ENCODE measurements around the gene DSCAM.

The DSCAM gene

DNA sequence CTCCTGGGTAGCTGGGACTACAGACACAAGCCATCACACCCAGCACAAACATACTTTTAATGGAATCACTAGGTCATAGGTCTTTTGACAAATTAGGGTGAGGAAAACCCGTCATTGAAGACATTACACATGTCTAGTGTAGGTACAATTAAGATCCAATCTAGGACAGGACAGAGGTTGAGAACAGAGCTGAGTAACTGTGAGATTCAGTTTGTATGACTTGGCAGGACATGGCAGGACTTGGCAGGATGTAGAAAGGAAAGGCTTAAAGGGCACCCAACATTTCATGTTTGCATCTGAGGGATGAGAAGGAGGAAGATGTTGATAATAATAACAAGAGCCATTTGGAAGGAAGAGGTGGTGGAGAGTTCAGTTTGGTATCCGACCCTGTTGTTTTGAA is 496.0 kb downstream of the DSCAM start:
- H3K27ac ChIP-seq = no peak overlapping the region
- no peak overlapping the region for H3K4me3 ChIP-seq (ENCODE audit: low read depth, low read length)
- no peaks in the 10 kb centered on the region for H3K36me3 ChIP-seq (replicated peaks)
- TF ChIP-seq, protein P1, sequence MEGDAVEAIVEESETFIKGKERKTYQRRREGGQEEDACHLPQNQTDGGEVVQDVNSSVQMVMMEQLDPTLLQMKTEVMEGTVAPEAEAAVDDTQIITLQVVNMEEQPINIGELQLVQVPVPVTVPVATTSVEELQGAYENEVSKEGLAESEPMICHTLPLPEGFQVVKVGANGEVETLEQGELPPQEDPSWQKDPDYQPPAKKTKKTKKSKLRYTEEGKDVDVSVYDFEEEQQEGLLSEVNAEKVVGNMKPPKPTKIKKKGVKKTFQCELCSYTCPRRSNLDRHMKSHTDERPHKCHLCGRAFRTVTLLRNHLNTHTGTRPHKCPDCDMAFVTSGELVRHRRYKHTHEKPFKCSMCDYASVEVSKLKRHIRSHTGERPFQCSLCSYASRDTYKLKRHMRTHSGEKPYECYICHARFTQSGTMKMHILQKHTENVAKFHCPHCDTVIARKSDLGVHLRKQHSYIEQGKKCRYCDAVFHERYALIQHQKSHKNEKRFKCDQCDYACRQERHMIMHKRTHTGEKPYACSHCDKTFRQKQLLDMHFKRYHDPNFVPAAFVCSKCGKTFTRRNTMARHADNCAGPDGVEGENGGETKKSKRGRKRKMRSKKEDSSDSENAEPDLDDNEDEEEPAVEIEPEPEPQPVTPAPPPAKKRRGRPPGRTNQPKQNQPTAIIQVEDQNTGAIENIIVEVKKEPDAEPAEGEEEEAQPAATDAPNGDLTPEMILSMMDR (IDR thresholded peaks at IDR 0.05; ENCODE audit: low read depth, low read length, missing control alignments) = no peak
- in situ Hi-C loops (cut with HindIII; ENCODE audit: low pct_ligation_motif_present, low sequenced_read_pairs) = no loop called here
- no peaks in the 10 kb centered on the region for H3K27me3 ChIP-seq (replicated peaks)
- DNase-seq = no peak

DNA sequence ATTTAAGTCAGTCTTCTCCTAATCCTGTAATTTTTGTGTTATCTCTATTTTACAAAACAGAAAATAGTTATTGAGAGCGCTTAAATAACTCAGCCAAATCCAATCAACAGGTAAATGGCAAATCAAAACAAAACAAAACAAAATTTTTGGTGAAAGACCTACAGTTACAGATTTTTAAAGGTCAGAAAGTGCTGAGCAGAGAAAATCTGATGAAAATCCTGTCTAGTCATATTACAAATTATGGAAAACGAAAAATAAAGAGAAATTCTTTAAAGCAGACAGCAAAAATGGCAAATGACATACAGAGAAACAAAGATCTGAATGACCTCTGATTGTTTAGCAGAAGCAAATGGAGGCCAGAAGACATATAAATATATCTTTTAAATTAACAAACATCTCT is 497.4 kb downstream of the DSCAM start:
- TF ChIP-seq, protein P1 (IDR thresholded peaks at IDR 0.05; ENCODE audit: low read depth, low read length, missing control alignments) = no peak
- no peaks in the 10 kb centered on the region for H3K27me3 ChIP-seq (replicated peaks)
- H3K4me3 ChIP-seq (ENCODE audit: low read depth, low read length) = no peak overlapping the region
- H3K27ac ChIP-seq = no peak overlapping the region
- in situ Hi-C loops (cut with HindIII; ENCODE audit: low pct_ligation_motif_present, low sequenced_read_pairs) = no loop called here
- DNase-seq = no peak
- no peaks in the 10 kb centered on the region for H3K36me3 ChIP-seq (replicated peaks)

DNA sequence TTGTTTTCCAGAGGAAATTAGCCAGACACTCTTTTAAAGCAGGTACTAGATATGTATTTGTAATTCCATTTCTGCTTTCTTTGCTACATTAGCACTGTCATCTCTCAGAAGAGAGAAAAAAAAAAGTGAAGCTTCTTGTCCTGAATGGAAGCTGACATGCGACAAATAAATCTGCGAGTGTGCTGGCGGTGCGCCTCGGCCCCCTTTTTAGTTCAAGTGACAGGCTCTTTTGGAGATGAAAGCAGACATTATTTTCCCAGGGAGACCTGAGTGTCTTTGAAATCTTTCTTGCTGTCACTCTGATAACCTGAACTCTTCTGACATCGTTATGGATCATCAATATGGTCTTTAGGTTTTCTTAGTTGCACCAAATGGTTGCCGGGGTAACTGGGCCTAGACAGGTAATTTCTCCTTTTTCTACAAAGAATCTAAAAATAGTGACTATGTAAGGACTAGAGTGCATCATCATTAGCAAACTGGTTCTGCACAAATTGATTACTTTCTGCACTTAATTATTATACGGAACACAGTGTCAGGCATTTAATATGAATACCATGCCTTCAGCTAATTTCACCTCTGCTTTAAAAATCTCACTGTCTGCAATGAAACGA is 501.1 kb downstream of the DSCAM start:
- TF ChIP-seq, protein P1 (IDR thresholded peaks at IDR 0.05; ENCODE audit: low read depth, low read length, missing control alignments) = no peak
- H3K4me3 ChIP-seq (ENCODE audit: low read depth, low read length) = no peak overlapping the region
- DNase-seq = no peak
- H3K27me3 ChIP-seq (replicated peaks) = no peaks in the 10 kb centered on the region
- H3K27ac ChIP-seq = no peak overlapping the region
- in situ Hi-C loops (cut with HindIII; ENCODE audit: low pct_ligation_motif_present, low sequenced_read_pairs) = no loop called here
- H3K36me3 ChIP-seq (replicated peaks) = no peaks in the 10 kb centered on the region

DNA sequence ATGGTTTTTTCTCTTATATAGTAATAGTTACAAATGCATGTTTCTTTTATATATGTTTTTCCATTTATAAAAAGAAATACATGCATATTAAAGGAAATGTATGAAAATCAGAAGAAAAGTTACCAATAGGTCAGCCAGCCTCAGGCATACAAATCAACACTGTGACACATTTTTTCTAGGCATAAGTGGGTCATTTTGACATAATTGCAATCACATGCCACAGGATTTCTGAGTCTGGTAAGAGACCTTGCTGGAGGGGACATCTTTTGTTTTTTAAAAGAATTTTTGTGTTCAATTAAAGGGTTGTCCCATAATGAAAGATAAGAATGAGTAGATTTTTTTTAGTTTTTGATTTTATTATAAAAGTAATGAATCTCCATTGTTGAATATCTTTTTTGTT is 506.6 kb downstream of the DSCAM start:
- TF ChIP-seq, protein P1 (IDR thresholded peaks at IDR 0.05; ENCODE audit: low read depth, low read length, missing control alignments) = no peak
- no peak for DNase-seq

DNA sequence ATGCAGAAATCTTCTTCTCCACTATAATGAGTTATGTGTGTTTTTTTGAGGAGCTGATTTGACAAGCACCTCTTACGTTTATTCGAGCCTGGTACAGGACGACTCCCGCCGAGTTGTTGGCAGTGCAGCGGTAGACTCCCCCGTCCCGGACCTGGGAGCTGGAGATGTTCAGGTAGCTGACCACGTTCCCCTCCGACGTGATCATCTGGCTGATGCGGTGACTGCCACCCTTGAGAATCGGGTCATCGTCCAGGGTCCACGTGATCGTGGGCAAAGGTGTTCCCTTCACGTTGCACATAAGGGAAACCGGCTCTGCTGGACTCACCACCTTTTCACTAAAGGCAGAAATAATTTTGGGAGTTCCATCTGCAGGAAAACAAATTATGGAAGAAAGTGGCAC is 507.9 kb downstream of the DSCAM start:
- Histone ChIP-seq H3K36me3 (replicated peaks) (no peaks in the 10 kb centered on the region), H3K4me3 (ENCODE audit: low read depth, low read length) (no peak overlapping the region), H3K27ac (no peak overlapping the region), H3K27me3 (replicated peaks) (no peaks in the 10 kb centered on the region)
- TF ChIP-seq, protein P1 (IDR thresholded peaks at IDR 0.05; ENCODE audit: low read depth, low read length, missing control alignments) = no peak
- no peak for DNase-seq
- in situ Hi-C loops (cut with HindIII; ENCODE audit: low pct_ligation_motif_present, low sequenced_read_pairs) = no loop called here

More for the DNA sequence above, 506.6 kb downstream of the DSCAM start:
- Histone ChIP-seq H3K36me3 (replicated peaks) (no peaks in the 10 kb centered on the region), H3K27me3 (replicated peaks) (no peaks in the 10 kb centered on the region), H3K27ac (no peak overlapping the region), H3K4me3 (ENCODE audit: low read depth, low read length) (no peak overlapping the region)
- in situ Hi-C loops (cut with HindIII; ENCODE audit: low pct_ligation_motif_present, low sequenced_read_pairs) = no loop called here

DNA sequence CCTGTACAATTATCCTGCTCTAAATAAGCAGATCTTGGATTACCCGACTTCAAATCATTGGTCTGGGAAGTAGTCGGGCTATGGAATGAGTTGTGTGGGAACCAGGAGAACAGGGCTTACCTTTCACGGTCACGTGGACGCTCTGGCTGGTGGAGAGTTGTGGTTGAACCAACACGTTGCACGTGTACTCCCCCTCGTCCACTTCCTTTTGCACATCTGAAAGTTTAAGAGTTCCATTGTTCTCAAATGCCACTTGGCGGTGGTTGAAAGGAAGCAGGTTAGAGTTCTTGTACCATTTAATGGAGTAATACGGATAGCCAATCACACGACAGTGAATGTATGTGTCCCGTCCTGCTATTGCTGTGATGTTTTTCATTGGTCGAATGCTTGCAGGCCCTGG is 509.0 kb downstream of the DSCAM start:
- no peaks in the 10 kb centered on the region for H3K36me3 ChIP-seq (replicated peaks)

More for the DNA sequence above, 509.0 kb downstream of the DSCAM start:
- H3K27me3 ChIP-seq (replicated peaks) = no peaks in the 10 kb centered on the region
- DNase-seq = no peak
- H3K4me3 ChIP-seq (ENCODE audit: low read depth, low read length) = no peak overlapping the region
- no peak overlapping the region for H3K27ac ChIP-seq
- TF ChIP-seq, protein P1 (IDR thresholded peaks at IDR 0.05; ENCODE audit: low read depth, low read length, missing control alignments) = no peak
- in situ Hi-C loops (cut with HindIII; ENCODE audit: low pct_ligation_motif_present, low sequenced_read_pairs) = no loop called here
